PC-3 (cell line): ENCODE results near the gene CASP7. TPM values are rescaled to one million over a fixed set of nuclear protein-coding genes. Genes with fewer than 3 reads are reported as not detected.

Source experiments
- ATAC-seq: fragments of 200-7000 bp; cut with Tn5 transposase; 2 replicates; pipeline ENCODE4 v1.9.1; 2020; ENCODE audit warnings: mild to moderate bottlenecking, moderate library complexity
- BruUV-seq: library from RNA; stranded (reverse); fragments of 400-500 nt; replicated peaks from 2 replicates; lab custom pipeline; 2021; lab: Mats Ljungman, UMichigan
- CTCF ChIA-PET: fragments of 300-600 bp; sonication (Branson Sonifier 250); formaldehyde crosslinking; loops from one replicate; lab custom pipeline; 2022; ENCODE audit warnings: antibody characterized with exemption; lab: Charles Lee
- POLR2A ChIA-PET: fragments of 300-600 bp; sonication (Branson Sonifier 250); formaldehyde crosslinking; loops from one replicate; lab custom pipeline; 2022; ENCODE audit warnings: antibody characterized with exemption; ENCODE audit not compliant: unreplicated experiment; lab: Charles Lee
- DNase-seq: peaks from one replicate; pipeline ENCODE4 v3.0.0-alpha.2; 2015
- H2AFZ ChIP-seq: fragments of 300-600 bp; sonication (generic); 2 replicates; pipeline ENCODE4 v1.6.0; 2016; ENCODE audit warnings: antibody characterized with exemption, low read length
- H3F3A ChIP-seq: fragments of 300-600 bp; sonication (generic); one replicate; pipeline ENCODE4 v1.6.0; 2017; ENCODE audit warnings: antibody characterized with exemption, low read length, control low read depth, mild to moderate bottlenecking; ENCODE audit not compliant: unreplicated experiment
- H3K27ac ChIP-seq: fragments of 300-600 bp; sonication (generic); 2 replicates; pipeline ENCODE4 v1.5.1; 2016; ENCODE audit warnings: mild to moderate bottlenecking, low read length
- H3K27me3 ChIP-seq: fragments of 300-600 bp; sonication (generic); 2 replicates; pipeline ENCODE4 v1.6.1; 2016; ENCODE audit warnings: low read length, mixed read lengths
- H3K36me3 ChIP-seq: fragments of 300-600 bp; sonication (generic); 2 replicates; pipeline ENCODE4 v1.6.1; 2016; ENCODE audit warnings: low read depth, mixed run types, low read length, mixed read lengths
- H3K4me1 ChIP-seq: fragments of 300-600 bp; sonication (generic); 2 replicates; pipeline ENCODE4 v1.5.1; 2016; ENCODE audit warnings: low read length; ENCODE audit not compliant: insufficient read depth
- H3K4me2 ChIP-seq: fragments of 300-600 bp; sonication (generic); 2 replicates; pipeline ENCODE4 v1.6.0; 2016; ENCODE audit warnings: low read length
- H3K4me3 ChIP-seq: fragments of 300-600 bp; sonication (generic); 2 replicates; pipeline ENCODE4 v1.5.1; 2016; ENCODE audit warnings: mild to moderate bottlenecking, low read length, mixed read lengths
- H3K79me2 ChIP-seq: fragments of 300-600 bp; sonication (generic); 2 replicates; pipeline ENCODE4 v1.6.1; 2017; ENCODE audit warnings: low read length, mixed read lengths
- H3K9ac ChIP-seq: fragments of 300-600 bp; sonication (generic); 2 replicates; pipeline ENCODE4 v1.6.0; 2016; ENCODE audit warnings: mild to moderate bottlenecking, low read length
- H3K9me2 ChIP-seq: fragments of 300-600 bp; sonication (generic); replicated peaks from 2 replicates; pipeline ENCODE4 v1.6.1; 2016; ENCODE audit warnings: mixed run types, low read length, mixed read lengths
- H3K9me3 ChIP-seq: fragments of 300-600 bp; sonication (generic); 2 replicates; pipeline ENCODE4 v1.6.1; 2016; ENCODE audit warnings: low read length, mixed read lengths
- H4K20me1 ChIP-seq: fragments of 300-600 bp; sonication (generic); 2 replicates; pipeline ENCODE4 v1.6.1; 2016; ENCODE audit warnings: low read length, mixed read lengths
- CTCF ChIP-seq: fragments of 300-600 bp; sonication (generic); conservative IDR thresholded peaks from 2 replicates; pipeline ENCODE4 v1.5.1; 2017; ENCODE audit warnings: antibody characterized with exemption, low read depth, mild to moderate bottlenecking, low read length
- EZH2 ChIP-seq: fragments of 300-600 bp; sonication (generic); IDR thresholded peaks from one replicate; pipeline ENCODE4 v1.6.1; 2017; ENCODE audit warnings: antibody characterized with exemption, mild to moderate bottlenecking, low read length; ENCODE audit not compliant: unreplicated experiment
- EZH2phosphoT487 ChIP-seq: fragments of 300-600 bp; sonication (generic); IDR thresholded peaks from 2 replicates; pipeline ENCODE4 v1.6.1; 2018; ENCODE audit warnings: mild to moderate bottlenecking, antibody characterized with exemption, low read length, borderline replicate concordance
- intact Hi-C: fragments of 100-400 bp; cut with micrococcal nuclease; formaldehyde crosslinking; loops from 2 replicates; pipeline ENCODE4 v1.9.0; 2023
- total RNA-seq: library from RNA; depleted of rRNA; stranded (reverse); fragments of >200 nt; gene quantifications from 2 replicates; pipeline ENCODE4 v1.2.3, GENCODE V29; 2014

CASP7 gene
- total RNA-seq, 1 experiment from 2014 or later = 13.7 TPM

- Histone ChIP-seq H4K20me1 (no peaks in the 10 kb centered on the region), H3F3A (no peaks in the 10 kb centered on the region), H3K9me3 (no peaks in the 10 kb centered on the region), H3K4me1 (peaks cover 8% of the 10 kb centered on the region; the same call in 1 of the 2 replicates), H3K9ac (no peak overlapping the region), H3K4me3 (no peak overlapping the region), H3K36me3 (no peaks in the 10 kb centered on the region), H3K4me2 (no peak overlapping the region), H2AFZ (no peak overlapping the region), H3K79me2 (no peaks in the 10 kb centered on the region), H3K9me2 (no peaks in the 10 kb centered on the region), H3K27ac (no peak overlapping the region), H3K27me3 (no peaks in the 10 kb centered on the region)
- ATAC-seq = peak; percentile 73
- no TSS peak for BruUV-seq
- ChIA-PET CTCF (interaction anchor here (0.5 to 0.9 kb wide), 3 partner anchors 12 to 398 kb away, joined by 3 to 6 read pairs (median 3); no protein-coding TSS in a partner anchor), POLR2A (no interaction called here)
- peak; percentile 51 for DNase-seq
- TF ChIP-seq CTCF (peak; percentile 73), EZH2phosphoT487 (no peak)
- intact Hi-C loops = loop anchor here (1.0 to 5.0 kb wide), 3 partner anchors 95 to 399 kb away; partner anchors contain the start of genes DCLRE1A and NHLRC2
Observed at GRCh38 chr10:113704637-113705343, 25.1 kb downstream of the CASP7 start.

GRCh38 chr10:113705344-113705652 lies 25.6 kb downstream of the CASP7 start:
- intact Hi-C loops = loop anchor here (1.0 to 5.0 kb wide), 3 partner anchors 94 to 398 kb away; partner anchors contain the start of genes DCLRE1A and NHLRC2

GRCh38 chr10:113706623-113707022 lies 26.9 kb downstream of the CASP7 start:
- no peak overlapping the region for H3K4me2 ChIP-seq
- POLR2A ChIA-PET = no interaction called here
- ATAC-seq (no peak), DNase-seq (no peak)
- no peaks in the 10 kb centered on the region for H3F3A ChIP-seq
- no peaks in the 10 kb centered on the region for H3K9me3 ChIP-seq
- no peaks in the 10 kb centered on the region for H3K27me3 ChIP-seq
- H2AFZ ChIP-seq = no peak overlapping the region
- CTCF ChIA-PET = no interaction called here
- H3K36me3 ChIP-seq = no peaks in the 10 kb centered on the region
- no TSS peak for BruUV-seq
- H3K4me3 ChIP-seq = no peak overlapping the region
- TF ChIP-seq CTCF = no peak
- TF ChIP-seq EZH2 = no peak
- TF ChIP-seq EZH2phosphoT487 = no peak
- no peaks in the 10 kb centered on the region for H4K20me1 ChIP-seq
- H3K9me2 ChIP-seq = no peaks in the 10 kb centered on the region
- intact Hi-C loops = loop anchor here (5.0 kb wide), 1 partner anchor 146 kb away; the partner anchor contains the start of genes DCLRE1A and NHLRC2
- H3K9ac ChIP-seq = no peak overlapping the region
- H3K4me1 ChIP-seq = peaks cover 8% of the 10 kb centered on the region; the same call in 1 of the 2 replicates
- no peaks in the 10 kb centered on the region for H3K79me2 ChIP-seq
- H3K27ac ChIP-seq = no peak overlapping the region

More at GRCh38 chr10:113705344-113705652, 25.6 kb downstream of the CASP7 start:
- H3K4me3 ChIP-seq = no peak overlapping the region
- DNase-seq = no peak
- H3K9me2 ChIP-seq = no peaks in the 10 kb centered on the region
- peaks cover 8% of the 10 kb centered on the region; the same call in 1 of the 2 replicates for H3K4me1 ChIP-seq
- H3K27me3 ChIP-seq = no peaks in the 10 kb centered on the region
- ChIA-PET CTCF (no interaction called here), POLR2A (no interaction called here)
- no peaks in the 10 kb centered on the region for H3F3A ChIP-seq
- H3K27ac ChIP-seq = no peak overlapping the region
- H3K9me3 ChIP-seq = no peaks in the 10 kb centered on the region
- BruUV-seq = no TSS peak
- ATAC-seq = no peak
- no peaks in the 10 kb centered on the region for H4K20me1 ChIP-seq
- TF ChIP-seq EZH2phosphoT487 (no peak), EZH2 (no peak)
- no peak overlapping the region for H3K9ac ChIP-seq
- no peak overlapping the region for H2AFZ ChIP-seq
- H3K79me2 ChIP-seq = no peaks in the 10 kb centered on the region
- H3K36me3 ChIP-seq = no peaks in the 10 kb centered on the region
- no peak overlapping the region for H3K4me2 ChIP-seq
